ENCODE measurements around the gene FALEC.

- TF ChIP-seq CTCF (optimal IDR thresholded peaks at IDR 0.05 in 1 of 3, IDR thresholded peaks at IDR 0.05 in 1 of 3, conservative IDR thresholded peaks at IDR 0.05 in 1 of 3; ENCODE audit: extremely low read depth in 1 of 3, insufficient read depth in 2 of 3, low read length in 3 of 3): no peak
- TF ChIP-seq EZH2 (IDR thresholded peaks at IDR 0.05; ENCODE audit: low read length): no peak
Measured at GRCh38 chr1:150562446-150563339, 47.1 kb downstream of the FALEC start.
